Epithelial cell of esophagus (primary cell): ENCODE measurements around the gene DNAAF3.

ENCODE experiments used
- DNase-seq: peaks from one replicate; pipeline ENCODE4 v3.0.0; 2010; ENCODE audit warnings: low read depth
- H3K4me3 ChIP-seq: 2 replicates; pipeline ENCODE4 v1.5.1; 2011; ENCODE audit warnings: mild to moderate bottlenecking, low read length, control low read depth
- CTCF ChIP-seq: IDR thresholded peaks from 2 replicates; pipeline ENCODE4 v1.5.1; 2011; ENCODE audit warnings: low read depth, mild to moderate bottlenecking, low read length, control low read depth, inconsistent platforms; ENCODE audit not compliant: insufficient read depth; ENCODE audit errors: missing control alignments

The DNAAF3 gene

GRCh38 chr19:55186080-55186479 is 19.7 kb upstream of the DNAAF3 start:
- TF ChIP-seq CTCF, result no peak
- no peak overlapping the region for H3K4me3 ChIP-seq
- no peak for DNase-seq

DNA sequence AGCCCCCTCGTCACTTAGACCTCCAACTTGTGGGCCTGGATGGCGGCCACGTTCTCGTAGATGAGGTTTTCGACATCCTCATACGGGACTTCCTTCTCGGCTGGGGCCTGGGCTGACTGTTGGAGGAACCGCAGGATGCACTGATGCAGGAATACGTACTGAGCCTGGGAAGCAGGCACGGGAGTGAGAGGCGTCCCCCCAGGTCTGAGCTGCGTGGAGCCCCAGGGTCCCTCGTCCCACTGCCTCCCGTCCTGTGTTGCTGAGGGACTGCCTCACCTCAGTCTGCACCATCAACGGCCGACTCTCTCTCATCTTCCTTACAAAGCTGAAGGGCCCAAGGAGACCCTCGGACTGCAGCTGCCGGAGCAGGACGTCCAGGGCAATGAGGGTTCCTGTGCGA is 15.3 kb upstream of the DNAAF3 start:
- TF ChIP-seq CTCF, result no peak
- no peak for DNase-seq
- no peak overlapping the region for H3K4me3 ChIP-seq

DNA sequence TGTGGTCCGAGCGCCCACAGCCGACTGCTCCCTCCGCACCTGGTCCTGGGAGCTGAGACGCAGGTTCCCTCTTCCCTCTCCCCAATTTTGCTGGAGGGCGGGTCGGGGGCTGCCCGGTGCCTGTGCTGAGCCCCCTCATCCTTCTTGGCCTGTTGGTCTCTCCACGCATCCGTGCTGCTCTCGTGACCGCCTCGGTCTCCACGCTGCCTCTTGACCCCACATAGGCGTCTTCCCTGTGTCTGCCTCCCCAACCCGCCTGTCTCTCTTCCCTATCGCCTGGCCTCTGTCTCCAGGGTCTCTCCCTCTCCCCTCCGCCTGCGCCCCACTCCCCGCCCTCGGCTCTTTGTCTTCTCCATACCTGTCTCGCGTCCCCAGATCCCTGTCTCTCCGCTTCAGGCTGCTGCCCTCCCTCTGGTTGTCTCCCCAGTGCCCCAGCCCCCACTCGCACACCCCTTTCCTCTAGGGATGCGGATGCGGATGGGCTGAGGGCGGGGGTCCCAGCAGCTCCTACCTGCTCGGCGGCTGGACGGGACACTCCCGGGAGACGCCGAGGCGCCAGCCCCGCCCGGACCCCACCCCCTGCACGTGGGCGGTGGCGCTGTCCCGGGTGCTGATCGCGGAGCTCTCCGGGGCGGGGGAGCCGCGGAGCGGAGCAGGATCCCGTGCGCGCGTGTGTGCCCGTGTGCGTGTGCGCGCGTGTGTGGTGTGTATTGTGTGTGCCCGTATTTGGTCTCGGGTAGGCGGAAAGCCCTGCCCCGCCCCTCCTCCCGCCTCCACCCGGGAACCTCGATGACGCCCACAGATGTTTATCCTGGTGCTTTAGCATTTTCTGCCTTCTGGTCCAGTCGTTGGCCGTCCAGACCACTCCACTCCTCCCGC is 13.4 kb upstream of the DNAAF3 start, which contains the start of gene SYT5:
Gene SYT5, minus strand, starts transcription at position 684 of the 879 bp plus-strand sequence. CDS start 1,248 bp downstream, outside the sequence.
- DNase-seq, result peak; percentile 61
- TF ChIP-seq CTCF, result no peak

GRCh38 chr19:55178781-55179599 is 12.6 kb upstream of the DNAAF3 start:
- no peak for TF ChIP-seq CTCF
- H3K4me3 ChIP-seq, result peak overlapping the region; percentile 20
- DNase-seq, result peak; percentile 72

More for the DNA sequence above, 13.4 kb upstream of the DNAAF3 start, which contains the start of gene SYT5:
- H3K4me3 ChIP-seq, result peak within 1 kb of the TSS; percentile 20

- peak; percentile 39 for DNase-seq
- TF ChIP-seq CTCF, result no peak
- no peak overlapping the region for H3K4me3 ChIP-seq
Observed at GRCh38 chr19:55176076-55176475, 9.7 kb upstream of the DNAAF3 start.

GRCh38 chr19:55175117-55175867 is 8.9 kb upstream of the DNAAF3 start:
- no peak for TF ChIP-seq CTCF
- H3K4me3 ChIP-seq, result no peak overlapping the region
- no peak for DNase-seq
